Smooth muscle cell (in vitro differentiated cells): ENCODE data around the gene ERBB4. TPM values are rescaled to one million over a fixed set of nuclear protein-coding genes. Genes with fewer than 3 reads are reported as not detected.

Experiments used
- DNase-seq: peaks from one replicate; lab custom pipeline; 2025; ENCODE audit not compliant: unreplicated experiment; lab: John Stamatoyannopoulos, UW
- H2AFZ ChIP-seq: fragments of 200-600 bp; sonication (generic); 2 replicates; pipeline ENCODE4 v1.6.0; 2016; ENCODE audit warnings: antibody characterized with exemption, low read depth, mild to moderate bottlenecking
- H3F3A ChIP-seq: fragments of 200-600 bp; sonication (generic); 2 replicates; pipeline ENCODE4 v1.6.0; 2017; ENCODE audit warnings: antibody characterized with exemption, low read depth
- H3K27ac ChIP-seq: fragments of 200-600 bp; sonication (generic); 2 replicates; pipeline ENCODE4 v1.5.1; 2016; ENCODE audit warnings: low read depth, mild to moderate bottlenecking
- H3K27me3 ChIP-seq: fragments of 200-600 bp; sonication (generic); 2 replicates; pipeline ENCODE4 v1.6.1; 2016; ENCODE audit warnings: low read depth, mild to moderate bottlenecking
- H3K36me3 ChIP-seq: fragments of 200-600 bp; sonication (generic); 2 replicates; pipeline ENCODE4 v1.5.1; 2016; ENCODE audit warnings: low read depth
- H3K4me1 ChIP-seq: fragments of 200-600 bp; sonication (generic); 2 replicates; pipeline ENCODE4 v1.5.1; 2016; ENCODE audit warnings: low read depth
- H3K4me2 ChIP-seq: fragments of 200-600 bp; sonication (generic); 2 replicates; pipeline ENCODE4 v1.6.0; 2016; ENCODE audit warnings: mild to moderate bottlenecking
- H3K4me3 ChIP-seq: fragments of 200-600 bp; sonication (generic); 2 replicates; pipeline ENCODE4 v1.5.1; 2016; ENCODE audit warnings: mild to moderate bottlenecking
- H3K79me2 ChIP-seq: fragments of 200-600 bp; sonication (generic); 2 replicates; pipeline ENCODE4 v1.6.0; 2016; ENCODE audit warnings: low read depth, mild to moderate bottlenecking
- H3K9ac ChIP-seq: fragments of 200-600 bp; sonication (generic); 2 replicates; pipeline ENCODE4 v1.6.0; 2016; ENCODE audit warnings: low read depth
- H3K9me3 ChIP-seq: fragments of 200-600 bp; sonication (generic); replicated peaks from 2 replicates; pipeline ENCODE4 v1.5.1; 2016; ENCODE audit warnings: low read depth
- H4K20me1 ChIP-seq: fragments of 200-600 bp; sonication (generic); 2 replicates; pipeline ENCODE4 v1.6.0; 2016; ENCODE audit warnings: low read depth
- WGBS: methylation state at CpG from one replicate; pipeline ENCODE4 v1.1.7; 2016; ENCODE audit warnings: low lambda C conversion rate; 5-methylcytosine and 5-hydroxymethylcytosine counted together
- polyA plus RNA-seq: library from polyadenylated mRNA; unstranded; fragments of >200 nt; fragmentation: Nextera tagmentation; extraction: Ambion mirVana; gene quantifications from 2 replicates; pipeline ENCODE4 v1.2.1, GENCODE V29; 2016
- total RNA-seq: library from RNA; depleted of rRNA; stranded (reverse); fragments of >200 nt; gene quantifications from 2 replicates; pipeline ENCODE4 v1.2.3, GENCODE V29; 2014
- TF ChIP-seq, protein P1 (sequence below): fragments of 200-600 bp; sonication (generic); IDR thresholded peaks from 2 replicates; pipeline ENCODE4 v1.5.1; 2017; ENCODE audit warnings: borderline replicate concordance, mild to moderate bottlenecking, antibody characterized with exemption; ENCODE audit not compliant: insufficient read depth, poor library complexity, severe bottlenecking

Gene ERBB4
- total and polyA plus RNA-seq, 2 experiments from 2014 or later, result 0.67 TPM; not detected in 1

GRCh38 chr2:212537726-212538304 is 787 bp downstream of the ERBB4 start:
- no peak overlapping the region for H3K9ac ChIP-seq
- no peak for DNase-seq
- peak overlapping the region; percentile 90 for H2AFZ ChIP-seq
- H3K27me3 ChIP-seq, result peaks cover 58% of the 10 kb centered on the region
- H3F3A ChIP-seq, result peaks cover 13% of the 10 kb centered on the region
- H3K36me3 ChIP-seq, result no peaks in the 10 kb centered on the region
- peak overlapping the region; percentile 99 for H3K4me2 ChIP-seq
- H3K4me3 ChIP-seq, result peak overlapping the region; percentile 75
- TF ChIP-seq, protein P1, sequence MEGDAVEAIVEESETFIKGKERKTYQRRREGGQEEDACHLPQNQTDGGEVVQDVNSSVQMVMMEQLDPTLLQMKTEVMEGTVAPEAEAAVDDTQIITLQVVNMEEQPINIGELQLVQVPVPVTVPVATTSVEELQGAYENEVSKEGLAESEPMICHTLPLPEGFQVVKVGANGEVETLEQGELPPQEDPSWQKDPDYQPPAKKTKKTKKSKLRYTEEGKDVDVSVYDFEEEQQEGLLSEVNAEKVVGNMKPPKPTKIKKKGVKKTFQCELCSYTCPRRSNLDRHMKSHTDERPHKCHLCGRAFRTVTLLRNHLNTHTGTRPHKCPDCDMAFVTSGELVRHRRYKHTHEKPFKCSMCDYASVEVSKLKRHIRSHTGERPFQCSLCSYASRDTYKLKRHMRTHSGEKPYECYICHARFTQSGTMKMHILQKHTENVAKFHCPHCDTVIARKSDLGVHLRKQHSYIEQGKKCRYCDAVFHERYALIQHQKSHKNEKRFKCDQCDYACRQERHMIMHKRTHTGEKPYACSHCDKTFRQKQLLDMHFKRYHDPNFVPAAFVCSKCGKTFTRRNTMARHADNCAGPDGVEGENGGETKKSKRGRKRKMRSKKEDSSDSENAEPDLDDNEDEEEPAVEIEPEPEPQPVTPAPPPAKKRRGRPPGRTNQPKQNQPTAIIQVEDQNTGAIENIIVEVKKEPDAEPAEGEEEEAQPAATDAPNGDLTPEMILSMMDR, result no peak
- H3K79me2 ChIP-seq, result no peaks in the 10 kb centered on the region
- H3K4me1 ChIP-seq, result peaks cover 25% of the 10 kb centered on the region
- peaks cover 5% of the 10 kb centered on the region for H4K20me1 ChIP-seq
- no peak overlapping the region for H3K27ac ChIP-seq
- no peaks in the 10 kb centered on the region for H3K9me3 ChIP-seq
- WGBS, result 1% methylated on average over 36 of the region's 44 CpGs

DNA sequence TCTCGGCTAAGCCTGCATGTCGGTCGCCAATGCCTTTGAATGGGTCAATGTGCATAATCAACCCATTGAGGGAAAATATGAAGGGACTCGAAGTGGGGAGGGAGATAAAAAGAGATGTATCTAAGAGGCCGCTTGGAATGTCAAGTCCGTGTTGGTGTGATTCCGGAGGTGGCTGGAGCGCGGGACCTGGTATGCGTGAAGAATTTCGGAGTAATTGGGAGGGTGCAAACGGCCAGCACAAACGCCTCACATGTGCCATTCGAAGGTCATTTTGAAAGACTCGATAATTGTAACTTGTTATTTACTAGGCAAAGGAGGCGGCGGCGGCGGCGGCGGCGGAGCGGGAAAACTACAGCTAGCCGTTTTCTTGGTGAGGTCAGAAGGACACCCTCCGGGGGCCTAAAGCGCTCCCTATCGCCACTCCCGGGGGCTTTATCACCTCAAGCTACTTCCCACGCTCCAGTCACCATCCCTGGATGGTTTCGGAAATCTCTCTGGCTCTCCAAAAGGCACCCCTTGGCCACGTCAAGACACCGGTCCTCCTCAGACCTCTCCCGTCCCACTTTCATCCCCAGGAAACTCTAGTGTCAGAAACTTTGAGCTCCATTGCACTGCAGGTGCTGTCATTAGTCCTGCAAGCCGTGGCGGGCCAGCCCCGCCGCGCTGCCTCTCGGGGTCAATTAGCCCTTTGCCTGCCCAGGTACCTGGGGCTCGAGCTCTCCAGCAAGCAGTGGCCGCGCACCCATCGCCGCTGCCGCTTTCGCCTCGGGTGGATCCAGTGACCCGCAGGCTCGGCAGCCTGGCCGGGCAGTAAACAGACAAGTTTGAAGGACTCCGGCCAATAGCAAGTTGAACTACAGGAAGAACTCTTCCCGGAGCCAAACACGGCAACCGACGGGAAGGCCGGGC is 1.5 kb downstream of the ERBB4 start:
- Histone ChIP-seq H3K4me3 (peak overlapping the region; percentile 75), H3K9ac (no peak overlapping the region), H3K9me3 (no peaks in the 10 kb centered on the region), H3K79me2 (no peaks in the 10 kb centered on the region), H3K36me3 (no peaks in the 10 kb centered on the region), H2AFZ (peak overlapping the region; percentile 90), H4K20me1 (peaks cover 5% of the 10 kb centered on the region), H3K27me3 (peaks cover 61% of the 10 kb centered on the region), H3K27ac (no peak overlapping the region), H3F3A (peaks cover 13% of the 10 kb centered on the region), H3K4me1 (peaks cover 25% of the 10 kb centered on the region), H3K4me2 (peak overlapping the region; percentile 99)
- TF ChIP-seq, protein P1, result no peak
- DNase-seq, result no peak
- WGBS, result 1% methylated on average over 46 of the region's 56 CpGs

DNA sequence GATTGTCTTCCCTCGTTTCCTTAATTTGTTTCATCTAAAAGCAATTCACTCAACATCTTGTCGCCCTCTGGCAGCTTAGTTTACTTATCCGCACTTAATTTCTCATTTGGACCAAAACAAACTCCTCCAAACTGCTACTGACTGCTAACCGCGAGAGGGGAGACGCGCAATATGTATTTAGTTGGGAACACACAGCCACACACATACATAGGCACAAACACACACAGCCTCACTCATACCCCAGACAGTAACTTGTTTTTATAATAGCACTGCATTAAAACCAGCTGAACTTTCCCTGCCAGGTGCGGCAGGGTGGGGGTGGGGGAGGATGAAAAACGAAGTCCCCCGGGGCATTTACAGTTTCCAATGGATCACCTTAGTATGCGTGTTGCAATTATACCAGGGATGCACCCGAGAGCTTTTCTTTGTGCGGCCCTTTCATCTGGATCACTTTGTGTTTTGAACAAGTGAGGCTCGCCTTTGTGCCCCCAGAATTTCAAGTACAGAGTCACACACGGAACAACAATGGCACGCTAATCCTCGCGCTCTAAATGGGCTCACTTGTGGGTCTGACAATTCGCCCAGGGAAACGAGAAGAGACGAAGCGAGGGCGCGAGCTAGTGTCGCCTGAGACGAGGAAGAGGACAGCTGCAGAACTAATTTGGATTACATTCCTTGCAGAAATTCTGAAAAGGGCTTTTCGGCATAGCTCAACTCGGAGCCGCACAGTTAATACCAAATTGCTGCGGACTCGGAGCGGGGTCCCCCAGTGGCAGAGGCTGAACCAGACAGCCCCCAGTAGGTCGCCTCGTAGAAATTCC is 2.4 kb downstream of the ERBB4 start:
- Histone ChIP-seq H3K27ac (no peak overlapping the region), H3K79me2 (no peaks in the 10 kb centered on the region), H3F3A (peaks cover 13% of the 10 kb centered on the region), H3K4me2 (peak overlapping the region; percentile 99), H3K36me3 (no peaks in the 10 kb centered on the region), H3K4me3 (peak overlapping the region; percentile 75), H3K9ac (no peak overlapping the region), H3K9me3 (no peaks in the 10 kb centered on the region), H3K27me3 (peaks cover 61% of the 10 kb centered on the region), H2AFZ (peak overlapping the region; percentile 90), H3K4me1 (peaks cover 25% of the 10 kb centered on the region), H4K20me1 (peaks cover 5% of the 10 kb centered on the region)
- DNase-seq, result no peak
- TF ChIP-seq, protein P1, result no peak
- 3% methylated on average over 34 of the region's 34 CpGs for WGBS
